ENCODE data around the gene SEC14L3. TPM values are rescaled to one million over a fixed set of nuclear protein-coding genes. Genes with fewer than 3 reads are reported as not detected.

Gene SEC14L3
- polyA plus RNA-seq, 3 donors = not detected

DNA sequence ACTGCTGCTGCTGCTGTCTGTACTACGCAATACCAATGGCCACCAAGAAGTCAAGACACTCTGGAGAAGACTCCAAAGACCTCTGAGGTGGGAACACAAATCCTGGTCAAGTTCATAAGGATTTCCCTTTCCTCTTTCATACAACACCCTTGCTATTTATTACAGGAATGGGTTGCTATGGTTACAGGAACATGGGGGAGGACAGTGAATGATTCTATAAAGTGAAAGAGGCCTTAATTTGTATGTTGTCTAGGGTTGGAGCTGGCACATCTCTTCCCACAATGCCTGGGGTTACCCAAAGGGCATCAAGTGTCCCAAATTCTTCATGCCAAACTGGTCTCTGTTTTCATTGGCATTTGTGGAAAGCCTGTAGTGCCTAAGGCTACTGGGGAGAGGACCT is 11.4 kb upstream of the SEC14L3 start:
- DNase-seq = no peak
- Histone ChIP-seq H3K4me1 (ENCODE audit: control insufficient read depth in 1 of 2, insufficient read depth in 2 of 2, low read length in 2 of 2) (no peaks in the 10 kb centered on the region), H3K27ac (ENCODE audit: low read depth in 1 of 2, low read length in 2 of 2) (no peak overlapping the region), H3K36me3 (replicated peaks in 1 of 2; ENCODE audit: control insufficient read depth in 1 of 2, insufficient read depth in 2 of 2, low read length in 2 of 2) (no peaks in the 10 kb centered on the region), H3K9me3 (replicated peaks in 1 of 2; ENCODE audit: control insufficient read depth in 1 of 2, insufficient read depth in 1 of 2, low read length in 2 of 2) (no peaks in the 10 kb centered on the region), H3K27me3 (ENCODE audit: control insufficient read depth in 2 of 2, insufficient read depth in 2 of 2, low read length in 2 of 2) (no peaks in the 10 kb centered on the region), H2AFZ (ENCODE audit: insufficient read depth, low read depth, low read length, poor library complexity, severe bottlenecking) (no peak overlapping the region), H3K4me2 (replicated peaks; ENCODE audit: extremely low read depth, low read length, poor library complexity, severe bottlenecking) (no peak overlapping the region), H3K79me2 (ENCODE audit: insufficient read depth, low read length) (no peaks in the 10 kb centered on the region), H4K20me1 (ENCODE audit: insufficient read depth, low read length) (no peaks in the 10 kb centered on the region), H3K4me3 (replicated peaks in 1 of 3; ENCODE audit: low read depth in 2 of 3, low read length in 3 of 3) (no peak overlapping the region), H3K9ac (ENCODE audit: insufficient read depth, low read length, poor library complexity, severe bottlenecking) (no peak overlapping the region)
- Mint-ChIP-seq H3K36me3 (no peaks in the 10 kb centered on the region), H3K27ac (no peak overlapping the region), H3K4me1 (no peaks in the 10 kb centered on the region), H3K4me3 (no peak overlapping the region), H3K9me3 (peaks cover 0 to 1% (median 0%) of the 10 kb centered on the region in 7 donors), H3K27me3 (ENCODE audit: low read depth in 3 of 3) (peaks cover 4 to 15% (median 12%) of the 10 kb centered on the region in 3 donors)
- intact Hi-C loops (cut with micrococcal nuclease) = no loop called here
- no peak for TF ChIP-seq CTCF (IDR thresholded peaks at IDR 0.05)
- no CpG with 5 or more reads among the region's 1 CpG for WGBS (ENCODE audit: insufficient coverage)

GRCh38 chr22:30481711-30482110 is 9.9 kb upstream of the SEC14L3 start:
- no peaks in the 10 kb centered on the region for H3K36me3 ChIP-seq (replicated peaks in 1 of 2; ENCODE audit: control insufficient read depth in 1 of 2, insufficient read depth in 2 of 2, low read length in 2 of 2)
- Mint-ChIP-seq H3K9me3 (no peaks in the 10 kb centered on the region), H3K27me3 (ENCODE audit: low read depth in 3 of 3) (peaks cover 2 to 19% (median 10%) of the 10 kb centered on the region in 3 donors), H3K4me3 (no peak overlapping the region), H3K4me1 (no peaks in the 10 kb centered on the region), H3K27ac (no peak overlapping the region), H3K36me3 (no peaks in the 10 kb centered on the region)
- no peak for TF ChIP-seq CTCF (IDR thresholded peaks at IDR 0.05)
- no peak for DNase-seq
- no peaks in the 10 kb centered on the region for H3K9me3 ChIP-seq (replicated peaks in 1 of 2; ENCODE audit: control insufficient read depth in 1 of 2, insufficient read depth in 1 of 2, low read length in 2 of 2)
- no peaks in the 10 kb centered on the region for H4K20me1 ChIP-seq (ENCODE audit: insufficient read depth, low read length)
- no peak overlapping the region for H3K9ac ChIP-seq (ENCODE audit: insufficient read depth, low read length, poor library complexity, severe bottlenecking)
- H2AFZ ChIP-seq (ENCODE audit: insufficient read depth, low read depth, low read length, poor library complexity, severe bottlenecking) = no peak overlapping the region
- no peaks in the 10 kb centered on the region for H3K79me2 ChIP-seq (ENCODE audit: insufficient read depth, low read length)
- no peaks in the 10 kb centered on the region for H3K27me3 ChIP-seq (ENCODE audit: control insufficient read depth in 2 of 2, insufficient read depth in 2 of 2, low read length in 2 of 2)
- H3K4me3 ChIP-seq (replicated peaks in 1 of 3; ENCODE audit: low read depth in 2 of 3, low read length in 3 of 3) = no peak overlapping the region
- no peak overlapping the region for H3K27ac ChIP-seq (ENCODE audit: low read depth in 1 of 2, low read length in 2 of 2)
- no peak overlapping the region for H3K4me2 ChIP-seq (replicated peaks; ENCODE audit: extremely low read depth, low read length, poor library complexity, severe bottlenecking)
- 92% methylated on average over 2 of the region's 5 CpGs for WGBS (ENCODE audit: insufficient coverage)
- no peaks in the 10 kb centered on the region for H3K4me1 ChIP-seq (ENCODE audit: control insufficient read depth in 1 of 2, insufficient read depth in 2 of 2, low read length in 2 of 2)
- intact Hi-C loops (cut with micrococcal nuclease) = no loop called here
